BE2C (cell line): Measurements from ENCODE around the gene PLK4. TPM values are rescaled to one million over a fixed set of nuclear protein-coding genes. Genes with fewer than 3 reads are reported as not detected.

Experiments used
- DNase-seq: peaks from one replicate; pipeline ENCODE4 v3.0.0-alpha.2; 2020
- H3K27me3 ChIP-seq: fragments of 250-450 bp; sonication (Bioruptor Pico); 2 replicates; pipeline ENCODE4 v1.5.1; 2020; ENCODE audit warnings: mild to moderate bottlenecking
- H3K36me3 ChIP-seq: fragments of 250-450 bp; sonication (Bioruptor Pico); 2 replicates; pipeline ENCODE4 v1.5.1; 2020; ENCODE audit warnings: mild to moderate bottlenecking
- H3K4me1 ChIP-seq: fragments of 250-450 bp; sonication (Bioruptor Pico); 2 replicates; pipeline ENCODE4 v1.5.1; 2020
- H3K4me3 ChIP-seq: 2 replicates; pipeline ENCODE4 v1.5.1; 2011; ENCODE audit warnings: low read depth, low read length
- H3K9me3 ChIP-seq: fragments of 250-450 bp; sonication (Bioruptor Pico); 2 replicates; pipeline ENCODE4 v1.5.1; 2020
- polyA plus RNA-seq: library from polyadenylated mRNA; unstranded; fragments of >200 nt; gene quantifications from one replicate; pipeline ENCODE4 v1.2.1, GENCODE V29; 2012; ENCODE audit warnings: low read depth, missing spikeins; ENCODE audit not compliant: insufficient read length, insufficient read depth
- TF ChIP-seq, protein P1 (sequence below): IDR thresholded peaks from 2 replicates; pipeline ENCODE4 v1.5.1; 2012; ENCODE audit warnings: mild to moderate bottlenecking, low read depth, low read length

The PLK4 gene
- polyA plus RNA-seq, result 2.4 TPM

DNA sequence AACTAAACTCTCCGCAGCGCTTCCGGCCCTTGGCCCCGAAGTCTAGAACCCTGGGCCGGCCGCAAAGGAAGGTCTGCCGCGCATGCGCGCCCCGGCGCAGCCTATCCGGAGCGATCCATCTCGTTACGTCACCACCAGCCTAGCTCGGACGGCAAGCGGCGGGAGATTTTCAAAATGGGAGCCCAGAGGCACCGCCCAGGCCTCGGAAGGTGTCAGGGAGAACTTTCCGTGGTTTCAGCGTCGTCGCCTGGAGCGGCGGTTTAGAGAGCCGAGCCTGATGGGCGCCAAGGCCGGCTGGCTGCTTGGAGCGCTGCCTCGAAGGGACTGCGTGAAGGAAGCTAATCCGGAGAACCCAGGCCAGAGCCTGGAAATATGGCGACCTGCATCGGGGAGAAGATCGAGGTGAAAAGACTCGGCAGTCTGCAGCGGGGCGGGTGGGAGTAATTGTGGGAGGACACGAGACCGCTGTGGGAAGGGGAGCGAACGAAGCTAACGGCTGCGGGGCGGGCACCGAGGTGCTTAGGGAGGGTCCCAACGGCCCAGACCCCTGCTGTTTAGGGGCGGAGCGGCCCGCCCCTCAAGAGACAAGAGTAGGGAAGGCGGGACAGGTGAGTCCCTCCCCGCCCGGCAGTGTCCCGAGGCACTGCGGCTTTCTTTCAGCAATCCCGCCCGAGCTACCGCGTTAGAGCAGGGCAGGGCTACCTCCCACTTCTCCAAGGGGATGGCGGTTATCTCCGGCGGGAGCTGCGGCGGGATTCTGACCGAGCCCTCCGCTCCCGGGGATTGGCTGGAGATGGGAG is at the start of gene PLK4:
TSS of gene PLK4 (plus strand) at position 131 of the 800 bp plus-strand sequence. CDS start at position 373, 242 bp downstream.
- no peaks in the 10 kb centered on the region for H3K27me3 ChIP-seq
- DNase-seq, result peak; percentile 97
- H3K4me1 ChIP-seq, result no peaks in the 10 kb centered on the region
- TF ChIP-seq, protein P1, sequence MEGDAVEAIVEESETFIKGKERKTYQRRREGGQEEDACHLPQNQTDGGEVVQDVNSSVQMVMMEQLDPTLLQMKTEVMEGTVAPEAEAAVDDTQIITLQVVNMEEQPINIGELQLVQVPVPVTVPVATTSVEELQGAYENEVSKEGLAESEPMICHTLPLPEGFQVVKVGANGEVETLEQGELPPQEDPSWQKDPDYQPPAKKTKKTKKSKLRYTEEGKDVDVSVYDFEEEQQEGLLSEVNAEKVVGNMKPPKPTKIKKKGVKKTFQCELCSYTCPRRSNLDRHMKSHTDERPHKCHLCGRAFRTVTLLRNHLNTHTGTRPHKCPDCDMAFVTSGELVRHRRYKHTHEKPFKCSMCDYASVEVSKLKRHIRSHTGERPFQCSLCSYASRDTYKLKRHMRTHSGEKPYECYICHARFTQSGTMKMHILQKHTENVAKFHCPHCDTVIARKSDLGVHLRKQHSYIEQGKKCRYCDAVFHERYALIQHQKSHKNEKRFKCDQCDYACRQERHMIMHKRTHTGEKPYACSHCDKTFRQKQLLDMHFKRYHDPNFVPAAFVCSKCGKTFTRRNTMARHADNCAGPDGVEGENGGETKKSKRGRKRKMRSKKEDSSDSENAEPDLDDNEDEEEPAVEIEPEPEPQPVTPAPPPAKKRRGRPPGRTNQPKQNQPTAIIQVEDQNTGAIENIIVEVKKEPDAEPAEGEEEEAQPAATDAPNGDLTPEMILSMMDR, result no peak
- no peaks in the 10 kb centered on the region for H3K9me3 ChIP-seq
- peaks cover 27% of the 10 kb centered on the region for H3K36me3 ChIP-seq
- H3K4me3 ChIP-seq, result peak within 1 kb of the TSS; percentile 94

GRCh38 chr4:127832585-127832984 is 48.1 kb upstream of the PLK4 start:
- Histone ChIP-seq H3K9me3 (no peaks in the 10 kb centered on the region), H3K27me3 (no peaks in the 10 kb centered on the region), H3K36me3 (0 out of 2 replicates have a peak, but pooled peaks cover 3% of the 10 kb centered on the region), H3K4me3 (no peak overlapping the region), H3K4me1 (no peaks in the 10 kb centered on the region)
- TF ChIP-seq, protein P1, result no peak
- DNase-seq, result no peak

- H3K9me3 ChIP-seq, result no peaks in the 10 kb centered on the region
- H3K27me3 ChIP-seq, result no peaks in the 10 kb centered on the region
- H3K36me3 ChIP-seq, result no peaks in the 10 kb centered on the region
- H3K4me3 ChIP-seq, result no peak overlapping the region
- DNase-seq, result no peak
- TF ChIP-seq, protein P1, result no peak
- no peaks in the 10 kb centered on the region for H3K4me1 ChIP-seq
These were observed 36.7 kb upstream of the PLK4 start for GRCh38 chr4:127843704-127844600.

GRCh38 chr4:127844601-127845116 is 36.0 kb upstream of the PLK4 start:
- no peaks in the 10 kb centered on the region for H3K4me1 ChIP-seq
- H3K36me3 ChIP-seq, result no peaks in the 10 kb centered on the region
- H3K9me3 ChIP-seq, result no peaks in the 10 kb centered on the region
- TF ChIP-seq, protein P1, result no peak
- no peaks in the 10 kb centered on the region for H3K27me3 ChIP-seq
- no peak overlapping the region for H3K4me3 ChIP-seq
- DNase-seq, result no peak

DNA sequence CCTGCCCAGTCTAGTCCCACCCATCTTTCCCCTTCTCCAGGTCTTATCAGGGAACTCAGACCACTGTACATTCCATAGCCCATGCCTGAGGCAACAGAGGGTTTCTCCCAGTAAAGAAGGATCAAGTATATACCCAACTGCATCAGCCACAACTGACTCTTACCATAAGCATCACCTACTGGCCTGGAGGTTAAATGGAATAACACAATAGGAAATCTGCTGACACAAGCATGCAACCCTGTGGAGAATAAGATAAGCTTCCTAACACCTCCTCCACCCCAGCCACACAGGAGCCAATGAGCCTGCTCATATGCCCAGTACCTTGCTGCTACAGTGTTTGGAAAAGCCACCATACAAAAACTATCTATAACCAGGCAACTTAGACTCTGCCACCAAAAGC is 34.6 kb upstream of the PLK4 start:
- H3K4me1 ChIP-seq, result no peaks in the 10 kb centered on the region
- H3K27me3 ChIP-seq, result no peaks in the 10 kb centered on the region
- H3K36me3 ChIP-seq, result no peaks in the 10 kb centered on the region
- no peaks in the 10 kb centered on the region for H3K9me3 ChIP-seq
- DNase-seq, result no peak
- no peak overlapping the region for H3K4me3 ChIP-seq
- TF ChIP-seq, protein P1, result no peak
